A549 (cell line): Measurements from ENCODE around the gene SLC5A3.

Source experiments
- CHD2 ChIP-seq: fragments of 150-350 bp; IDR thresholded peaks from 2 replicates; pipeline ENCODE4 v1.6.1; 2014; ENCODE audit warnings: low read length; ENCODE audit not compliant: partially characterized antibody
- CHD4 ChIP-seq: fragments of 200-600 bp; sonication (generic); IDR thresholded peaks from 2 replicates; pipeline ENCODE4 v1.6.1; 2016; ENCODE audit warnings: antibody characterized with exemption, mild to moderate bottlenecking, borderline replicate concordance
- CTCF ChIP-seq: fragments of >200 bp; sonication (Bioruptor Twin); formaldehyde crosslinking; IDR thresholded peaks from 3 replicates; pipeline ENCODE4 v1.5.1; 2016
- MAX ChIP-seq: IDR thresholded peaks from 2 replicates; pipeline ENCODE4 v1.6.1; 2012
- PBX3 ChIP-seq: IDR thresholded peaks from 2 replicates; pipeline ENCODE4 v1.6.1; 2012
- POLR2A ChIP-seq: IDR thresholded peaks from 2 replicates; pipeline ENCODE4 v1.6.1; 2012; ENCODE audit warnings: mild to moderate bottlenecking, low read length
- POLR2AphosphoS2 ChIP-seq: conservative IDR thresholded peaks from 2 replicates; pipeline ENCODE4 v1.6.1; 2012; ENCODE audit warnings: low read length, improper control_type of control experiment, inconsistent platforms
- RAD21 ChIP-seq, 2 experiments: fragments of >200 bp in 1 of 2; sonication (Bioruptor Twin) in 1 of 2; formaldehyde crosslinking in 1 of 2; IDR thresholded peaks in 1 of 2; conservative IDR thresholded peaks in 1 of 2; 2 replicates in 1 of 2; 3 replicates in 1 of 2; pipeline ENCODE4 v1.6.1; 2012 to 2018; ENCODE audit warnings: inconsistent platforms in 1 of 2
- TFCP2L1 ChIP-seq: fragments of 250-450 bp; sonication (Bioruptor Pico); IDR thresholded peaks from 2 replicates; pipeline ENCODE4 v1.5.0; 2021; ENCODE audit warnings: mild to moderate bottlenecking

GRCh38 chr21:34052171-34052570, 21.2 kb upstream of the SLC5A3 start:
- TF ChIP-seq CTCF (no peak), POLR2AphosphoS2 (no peak), RAD21 (conservative IDR thresholded peaks at IDR 0.05 in 1 of 2, IDR thresholded peaks at IDR 0.05 in 1 of 2) (no peak), PBX3 (no peak), MAX (no peak), CHD2 (no peak), CHD4 (no peak), POLR2A (no peak), TFCP2L1 (CRISPR knock-in tag) (no peak)
